LNCAP (cell line): Measurements from ENCODE around the gene VKORC1L1.

ENCODE experiments used
- CTCF ChIP-seq: fragments of 450-650 bp; IDR thresholded peaks from 2 replicates; pipeline ENCODE4 v1.5.1; 2017; ENCODE audit warnings: mild to moderate bottlenecking

VKORC1L1 gene

GRCh38 chr7:65892835-65893234, 20.0 kb downstream of the VKORC1L1 start:
- no peak for TF ChIP-seq CTCF

GRCh38 chr7:65896279-65896870, 23.5 kb downstream of the VKORC1L1 start:
- no peak for TF ChIP-seq CTCF

- TF ChIP-seq CTCF = no peak
These were observed 29.4 kb downstream of the VKORC1L1 start for GRCh38 chr7:65902306-65902705.

- no peak for TF ChIP-seq CTCF
These were observed 34.8 kb downstream of the VKORC1L1 start for GRCh38 chr7:65907501-65908198.

- TF ChIP-seq CTCF = no peak
These were observed 37.4 kb downstream of the VKORC1L1 start for GRCh38 chr7:65910237-65910636.

GRCh38 chr7:65912237-65912636, 39.4 kb downstream of the VKORC1L1 start:
- no peak for TF ChIP-seq CTCF

GRCh38 chr7:65915921-65916657, 43.2 kb downstream of the VKORC1L1 start:
- no peak for TF ChIP-seq CTCF
